ENCODE data around the gene RAB25.

RAB25 gene

GRCh38 chr1:156099282-156099681, 38.3 kb downstream of the RAB25 start:
- TF ChIP-seq POLR2AphosphoS5 (IDR thresholded peaks at IDR 0.05; ENCODE audit: low read depth, low read length) (no peak), FOXP2 (optimal IDR thresholded peaks at IDR 0.05; ENCODE audit: borderline replicate concordance, extremely low read depth, extremely low read length, insufficient read depth) (no peak), SIN3A (IDR thresholded peaks at IDR 0.05; ENCODE audit: borderline replicate concordance, insufficient read depth, low read length) (no peak), REST (IDR thresholded peaks at IDR 0.05; ENCODE audit: insufficient read depth in 1 of 2, low read depth in 2 of 2, low read length in 2 of 2) (no peak), TAF1 (IDR thresholded peaks at IDR 0.05; ENCODE audit: borderline replicate concordance, insufficient read depth, low read length) (no peak)

- no peak for TF ChIP-seq POLR2AphosphoS5 (IDR thresholded peaks at IDR 0.05; ENCODE audit: low read depth, low read length)
- TF ChIP-seq TAF1 (IDR thresholded peaks at IDR 0.05; ENCODE audit: borderline replicate concordance, insufficient read depth, low read length): no peak
- TF ChIP-seq FOXP2 (optimal IDR thresholded peaks at IDR 0.05; ENCODE audit: borderline replicate concordance, extremely low read depth, extremely low read length, insufficient read depth): no peak
- no peak for TF ChIP-seq REST (IDR thresholded peaks at IDR 0.05; ENCODE audit: insufficient read depth in 1 of 2, low read depth in 2 of 2, low read length in 2 of 2)
Observed at GRCh38 chr1:156100205-156100995, 39.4 kb downstream of the RAB25 start.

GRCh38 chr1:156101880-156102279, 40.9 kb downstream of the RAB25 start:
- TF ChIP-seq REST (IDR thresholded peaks at IDR 0.05; ENCODE audit: insufficient read depth in 1 of 2, low read depth in 2 of 2, low read length in 2 of 2) (no peak), FOXP2 (optimal IDR thresholded peaks at IDR 0.05; ENCODE audit: borderline replicate concordance, extremely low read depth, extremely low read length, insufficient read depth) (no peak), TAF1 (IDR thresholded peaks at IDR 0.05; ENCODE audit: borderline replicate concordance, insufficient read depth, low read length) (no peak), POLR2AphosphoS5 (IDR thresholded peaks at IDR 0.05; ENCODE audit: low read depth, low read length) (no peak), SIN3A (IDR thresholded peaks at IDR 0.05; ENCODE audit: borderline replicate concordance, insufficient read depth, low read length) (no peak)

GRCh38 chr1:156102633-156103511, 41.9 kb downstream of the RAB25 start:
- TF ChIP-seq POLR2AphosphoS5 (IDR thresholded peaks at IDR 0.05; ENCODE audit: low read depth, low read length) (no peak), SIN3A (IDR thresholded peaks at IDR 0.05; ENCODE audit: borderline replicate concordance, insufficient read depth, low read length) (no peak)

- no peak for TF ChIP-seq REST (IDR thresholded peaks at IDR 0.05; ENCODE audit: insufficient read depth in 1 of 2, low read depth in 2 of 2, low read length in 2 of 2)
- TF ChIP-seq POLR2AphosphoS5 (IDR thresholded peaks at IDR 0.05; ENCODE audit: low read depth, low read length): no peak
- no peak for TF ChIP-seq TAF1 (IDR thresholded peaks at IDR 0.05; ENCODE audit: borderline replicate concordance, insufficient read depth, low read length)
- no peak for TF ChIP-seq FOXP2 (optimal IDR thresholded peaks at IDR 0.05; ENCODE audit: borderline replicate concordance, extremely low read depth, extremely low read length, insufficient read depth)
- TF ChIP-seq SIN3A (IDR thresholded peaks at IDR 0.05; ENCODE audit: borderline replicate concordance, insufficient read depth, low read length): no peak
Observed at GRCh38 chr1:156103521-156103947, 42.6 kb downstream of the RAB25 start.

Data from PFSK-1 (cell line).